ENCODE results near the gene TSEN15. TPM values are rescaled to one million over a fixed set of nuclear protein-coding genes. Genes with fewer than 3 reads are reported as not detected.

The TSEN15 gene
- total and polyA plus RNA-seq, 3 donors from 2014 or later = 24.4 to 36.3 (median 33.8) TPM

DNA sequence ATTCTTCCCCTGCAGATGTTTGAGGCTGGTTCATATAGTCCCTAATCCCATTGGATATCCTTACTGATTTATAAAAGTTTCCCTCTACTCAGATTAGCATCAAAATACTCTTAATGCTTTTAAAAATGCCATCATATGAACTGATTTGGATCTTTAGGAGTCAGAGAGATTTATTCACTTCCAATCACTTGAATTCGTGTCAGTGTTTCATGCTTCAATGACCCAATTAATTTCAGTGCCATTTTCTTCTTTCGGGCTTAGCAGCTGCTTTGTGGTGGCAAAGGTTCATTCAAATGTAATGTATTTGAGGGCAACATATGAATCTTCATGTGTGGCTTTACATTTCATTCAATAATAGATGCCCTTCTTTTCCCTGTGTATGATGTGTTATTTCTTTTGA is 2.2 kb upstream of the TSEN15 start:
- H3K27ac ChIP-seq = no peak overlapping the region
- H3K4me3 ChIP-seq = no peak overlapping the region
- H3K36me3 ChIP-seq (ENCODE audit: low read depth, missing control alignments) = no peaks in the 10 kb centered on the region
- no peak for DNase-seq
- WGBS, 2 donors = 88 to 95% methylated on average over 2 of the region's 2 CpGs
- H3K9me3 ChIP-seq = no peaks in the 10 kb centered on the region
- intact Hi-C loops (cut with DNase I; ENCODE audit: low total_unique reads) = no loop called here
- TF ChIP-seq CTCF (IDR thresholded peaks at IDR 0.05) (no peak), POLR2A (IDR thresholded peaks at IDR 0.05) (no peak)
- no peaks in the 10 kb centered on the region for H3K4me1 ChIP-seq
- H3K27me3 ChIP-seq = no peaks in the 10 kb centered on the region

GRCh38 chr1:184049836-184050468 is 1.6 kb upstream of the TSEN15 start:
- no peak for DNase-seq
- no peak for TF ChIP-seq POLR2A (IDR thresholded peaks at IDR 0.05)
- TF ChIP-seq CTCF (IDR thresholded peaks at IDR 0.05) = no peak
- Histone ChIP-seq H3K9me3 (no peaks in the 10 kb centered on the region), H3K36me3 (ENCODE audit: low read depth, missing control alignments) (no peaks in the 10 kb centered on the region), H3K27ac (no peak overlapping the region), H3K4me3 (no peak overlapping the region), H3K27me3 (no peaks in the 10 kb centered on the region), H3K4me1 (no peaks in the 10 kb centered on the region)
- WGBS, 2 donors = 85 to 87% methylated on average over 2 of the region's 2 CpGs
- intact Hi-C loops (cut with DNase I; ENCODE audit: low total_unique reads) = no loop called here

GRCh38 chr1:184050636-184051035 is 894 bp upstream of the TSEN15 start:
- Histone ChIP-seq H3K27ac (peak overlapping the region; percentile 80 to 82), H3K27me3 (no peaks in the 10 kb centered on the region), H3K9me3 (no peaks in the 10 kb centered on the region), H3K36me3 (ENCODE audit: low read depth, missing control alignments) (no peaks in the 10 kb centered on the region), H3K4me1 (no peaks in the 10 kb centered on the region), H3K4me3 (no peak overlapping the region)
- intact Hi-C loops (cut with DNase I; ENCODE audit: low total_unique reads) = no loop called here
- no peak for TF ChIP-seq POLR2A (IDR thresholded peaks at IDR 0.05)
- TF ChIP-seq CTCF (IDR thresholded peaks at IDR 0.05) = no peak
- DNase-seq = no peak

DNA sequence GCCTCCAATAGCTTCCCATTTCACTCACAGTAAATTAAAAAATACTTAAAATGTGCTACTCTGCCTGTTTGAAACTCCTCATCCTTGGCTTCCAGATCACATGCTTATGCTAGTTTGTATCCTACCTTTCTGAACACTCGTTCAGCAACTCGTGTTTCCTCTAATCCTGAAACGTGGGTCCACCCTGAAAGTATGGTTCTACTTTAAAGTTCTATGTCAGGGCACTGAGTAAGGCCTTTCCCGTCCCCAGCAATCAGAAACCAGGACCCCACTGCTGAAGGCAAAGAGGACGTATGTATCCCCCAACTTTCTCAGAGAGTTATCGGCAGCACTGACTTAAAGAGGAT is 419 bp upstream of the TSEN15 start:
- Histone ChIP-seq H3K4me3 (peak overlapping the region; percentile 73 to 89), H3K36me3 (ENCODE audit: low read depth, missing control alignments) (no peaks in the 10 kb centered on the region), H3K27ac (peak overlapping the region; percentile 80 to 82), H3K4me1 (no peaks in the 10 kb centered on the region), H3K9me3 (no peaks in the 10 kb centered on the region), H3K27me3 (no peaks in the 10 kb centered on the region)
- TF ChIP-seq CTCF (IDR thresholded peaks at IDR 0.05) (no peak), POLR2A (IDR thresholded peaks at IDR 0.05) (no peak)
- peak; percentile 28 for DNase-seq
- 0% methylated on average over 6 of the region's 6 CpGs for WGBS, 2 donors
- intact Hi-C loops (cut with DNase I; ENCODE audit: low total_unique reads) = no loop called here

DNA sequence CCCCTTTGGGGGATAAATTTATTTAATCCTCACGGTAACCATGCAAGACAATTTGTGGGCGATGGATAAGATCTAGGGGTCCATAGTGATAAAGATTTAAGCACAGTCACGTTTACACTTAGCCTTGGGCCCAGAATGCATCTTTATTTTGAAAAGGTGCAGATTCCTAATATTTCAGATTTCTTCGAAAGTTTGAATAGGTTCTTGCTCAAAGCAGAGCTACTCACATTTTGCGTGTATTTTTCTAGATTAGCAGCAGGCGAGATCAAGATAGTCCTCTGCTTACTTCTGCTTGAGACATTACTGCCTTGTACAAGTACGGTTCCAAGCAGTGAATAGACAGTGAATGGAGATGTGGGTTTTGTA is 647 bp downstream of the TSEN15 start:
- H3K27me3 ChIP-seq = no peaks in the 10 kb centered on the region
- H3K4me1 ChIP-seq = no peaks in the 10 kb centered on the region
- WGBS, 2 donors = 3 to 4% methylated on average over 7 of the region's 7 CpGs
- TF ChIP-seq CTCF (IDR thresholded peaks at IDR 0.05) = no peak
- no peak for TF ChIP-seq POLR2A (IDR thresholded peaks at IDR 0.05)
- H3K4me3 ChIP-seq = peak overlapping the region; percentile 73 to 89
- H3K36me3 ChIP-seq (ENCODE audit: low read depth, missing control alignments) = no peaks in the 10 kb centered on the region
- DNase-seq = no peak
- intact Hi-C loops (cut with DNase I; ENCODE audit: low total_unique reads) = no loop called here
- peak overlapping the region; percentile 80 to 82 for H3K27ac ChIP-seq
- no peaks in the 10 kb centered on the region for H3K9me3 ChIP-seq
